GM12878 (cell line): ENCODE measurements around the gene TMTC1. TPM values are rescaled to one million over a fixed set of nuclear protein-coding genes. Genes with fewer than 3 reads are reported as not detected.

ENCODE experiments used
- ATAC-seq: fragments of 200-7000 bp; cut with Tn5 transposase; 3 replicates; pipeline ENCODE4 v1.9.1; 2020; ENCODE audit warnings: mild to moderate bottlenecking, moderate library complexity
- BruUV-seq: library from RNA; stranded (reverse); fragments of 400-500 nt; replicated peaks from 2 replicates; lab custom pipeline; 2021; lab: Mats Ljungman, UMichigan
- CTCF ChIA-PET: fragments of 300-600 bp; sonication (Branson Sonifier 250); formaldehyde crosslinking; extraction: SDS; loops from one replicate; lab custom pipeline; 2021; ENCODE audit warnings: inconsistent platforms; lab: Yijun Ruan, JAX
- POLR2A ChIA-PET: fragments of 350-600 bp; formaldehyde crosslinking; extraction: SDS; loops from one replicate; lab custom pipeline; 2021; ENCODE audit warnings: inconsistent platforms; lab: Charles Lee
- RAD21 ChIA-PET: fragments of 300-600 bp; sonication (Branson Sonifier 250); formaldehyde crosslinking; loops from one replicate; lab custom pipeline; 2023; ENCODE audit warnings: antibody characterized with exemption; ENCODE audit not compliant: unreplicated experiment; lab: Charles Lee
- SMC1A ChIA-PET: fragments of 300-600 bp; sonication (Branson Sonifier 250); formaldehyde crosslinking; loops from one replicate; lab custom pipeline; 2023; ENCODE audit not compliant: unreplicated experiment, uncharacterized antibody; lab: Charles Lee
- DNase-seq: peaks from one replicate; pipeline ENCODE4 v3.0.0-alpha.2; 2011; ENCODE audit warnings: low read depth, low spot score
- FAIRE-seq: peaks from 3 replicates; lab custom pipeline; 2011; peaks lifted over from hg19 to GRCh38; lab: Jason Lieb, UNC
- H2AFZ ChIP-seq: 2 replicates; pipeline ENCODE4 v1.6.0; 2011; ENCODE audit warnings: low read depth, low read length, control low read depth; ENCODE audit not compliant: control insufficient read depth
- H3K27ac ChIP-seq: 2 replicates; pipeline ENCODE4 v1.5.1; 2011; ENCODE audit warnings: control low read depth; ENCODE audit not compliant: control insufficient read depth, insufficient read depth
- H3K27me3 ChIP-seq, 2 experiments: replicated peaks in 1 of 2; 2 replicates each; pipeline versions ENCODE4 v1.6.0 to v1.6.1; 2011; ENCODE audit warnings: low read length in 1 of 2; ENCODE audit not compliant: control insufficient read depth in 2 of 2, insufficient read depth in 2 of 2
- H3K36me3 ChIP-seq, 2 experiments: 2 replicates each; pipeline ENCODE4 v1.5.1; 2011; ENCODE audit warnings: low read length in 1 of 2; ENCODE audit not compliant: control insufficient read depth in 2 of 2, insufficient read depth in 2 of 2
- H3K4me1 ChIP-seq: 2 replicates; pipeline ENCODE4 v1.6.1; 2011; ENCODE audit warnings: mild to moderate bottlenecking, low read length, moderate library complexity, mixed read lengths; ENCODE audit not compliant: control insufficient read depth, insufficient read depth
- H3K4me2 ChIP-seq: 2 replicates; pipeline ENCODE4 v1.6.0; 2011; ENCODE audit warnings: control low read depth; ENCODE audit not compliant: control insufficient read depth, insufficient read depth
- H3K4me3 ChIP-seq: fragments of 200-600 bp; sonication (generic); 2 replicates; pipeline ENCODE4 v1.5.1; 2016
- H3K79me2 ChIP-seq: 2 replicates; pipeline ENCODE4 v1.6.0; 2011; ENCODE audit warnings: low read length; ENCODE audit not compliant: control insufficient read depth, insufficient read depth
- H3K9ac ChIP-seq: 2 replicates; pipeline ENCODE4 v1.8.0; 2011; ENCODE audit warnings: low read length, control low read depth, mixed read lengths; ENCODE audit not compliant: control insufficient read depth, insufficient read depth
- H3K9me3 ChIP-seq: replicated peaks from 3 replicates; pipeline ENCODE4 v1.5.1; 2011; ENCODE audit warnings: mild to moderate bottlenecking, low read length; ENCODE audit not compliant: control insufficient read depth, insufficient read depth
- H4K20me1 ChIP-seq: 2 replicates; pipeline ENCODE4 v1.6.0; 2011; ENCODE audit not compliant: control insufficient read depth, insufficient read depth
- ASH2L ChIP-seq: fragments of 300-600, 200-600 bp; sonication (generic); IDR thresholded peaks from 2 replicates; pipeline ENCODE4 v1.6.1; 2017; ENCODE audit warnings: low read depth, mild to moderate bottlenecking, borderline replicate concordance
- BCL11A ChIP-seq: IDR thresholded peaks from 2 replicates; pipeline ENCODE4 v1.6.1; 2011; ENCODE audit warnings: low read depth, low read length
- IKZF2 ChIP-seq, 2 experiments: fragments of 450-650 bp; IDR thresholded peaks; 2 replicates each; pipeline ENCODE4 v1.6.1; 2017; ENCODE audit warnings: mild to moderate bottlenecking in 2 of 2, moderate library complexity in 2 of 2
- IRF4 ChIP-seq: IDR thresholded peaks from 2 replicates; pipeline ENCODE4 v1.6.1; 2011; ENCODE audit warnings: low read depth, low read length
- NR2C2 ChIP-seq: IDR thresholded peaks from 2 replicates; pipeline ENCODE4 v1.6.1; 2011; ENCODE audit warnings: borderline replicate concordance, low read depth; ENCODE audit not compliant: control insufficient read depth, insufficient read length
- PAX8 ChIP-seq: fragments of 450-650 bp; IDR thresholded peaks from 2 replicates; pipeline ENCODE4 v1.6.1; 2017; ENCODE audit warnings: mild to moderate bottlenecking, moderate library complexity
- SREBF2 ChIP-seq: IDR thresholded peaks from 2 replicates; pipeline ENCODE4 v1.6.1; 2012; ENCODE audit warnings: mild to moderate bottlenecking, low read length
- ZNF207 ChIP-seq: fragments of 450-650 bp; IDR thresholded peaks from 2 replicates; pipeline ENCODE4 v1.6.1; 2014; ENCODE audit warnings: antibody characterized with exemption, mild to moderate bottlenecking, borderline replicate concordance
- WGBS: methylation state at CpG from one replicate; pipeline ENCODE4 v1.1.6; 2016; ENCODE audit warnings: low lambda C conversion rate; ENCODE audit not compliant: insufficient replicate concordance, insufficient coverage; ENCODE audit errors: missing lambda C conversion rate; 5-methylcytosine and 5-hydroxymethylcytosine counted together
- in situ Hi-C: fragments of 300-500 bp; cut with MboI; formaldehyde crosslinking; loops from 9 replicates; pipeline ENCODE4 v1.14.3; 2018; ENCODE audit warnings: mixed read lengths
- intact Hi-C: fragments of 100-400 bp; cut with micrococcal nuclease; formaldehyde crosslinking; loops from one replicate; pipeline ENCODE4 v1.14.2; 2022; ENCODE audit not compliant: unreplicated experiment
- polyA plus RNA-seq, 11 experiments: library from polyadenylated mRNA; depleted of rRNA in 4 of 11; unstranded in 6 of 11; stranded (reverse) in 5 of 11; fragments of >200 nt; fragmentation: Nextera tagmentation in 4 of 11; fragmentation: Illumina TruSeq in 1 of 11; extraction: Ambion mirVana in 4 of 11; extraction: Trizol in 1 of 11; gene quantifications; 1 replicate in 1 of 11; 2 replicates in 10 of 11; pipeline versions ENCODE4 v1.2.1 to v1.2.3, GENCODE V29; 2011 to 2016; ENCODE audit warnings: inconsistent platforms in 2 of 11, missing spikeins in 2 of 11, low read depth in 1 of 11
- total RNA-seq, 4 experiments: library from RNA; depleted of rRNA in 3 of 4; stranded (reverse); fragments of >200 nt in 3 of 4; fragmentation: Illumina TruSeq in 1 of 4; extraction: Trizol in 1 of 4; gene quantifications; 2 replicates each; pipeline versions ENCODE4 v1.2.1 to v1.2.3, GENCODE V29; 2013 to 2021
- TF ChIP-seq, protein P1 (sequence below): fragments of 450-650 bp; IDR thresholded peaks from 2 replicates; pipeline ENCODE4 v1.6.1; 2016; ENCODE audit warnings: mild to moderate bottlenecking, moderate library complexity, borderline replicate concordance
- TF ChIP-seq, protein P2 (sequence below): fragments of 450-650 bp; IDR thresholded peaks from 2 replicates; pipeline ENCODE4 v1.6.1; 2014; ENCODE audit warnings: mild to moderate bottlenecking
- TF ChIP-seq, protein P3 (sequence below): IDR thresholded peaks from 2 replicates; pipeline ENCODE4 v1.6.1; 2012; ENCODE audit warnings: low read depth, low read length, improper control_type of control experiment
- TF ChIP-seq, protein P4 (sequence below): fragments of 450-650 bp; conservative IDR thresholded peaks from 2 replicates; pipeline ENCODE4 v1.6.1; 2017; ENCODE audit warnings: mild to moderate bottlenecking, moderate library complexity
- TF ChIP-seq, protein P5 (sequence below): fragments of 450-650 bp; IDR thresholded peaks from 2 replicates; pipeline ENCODE4 v1.6.1; 2018; ENCODE audit warnings: mild to moderate bottlenecking, low read depth, moderate library complexity; ENCODE audit not compliant: partially characterized antibody

The TMTC1 gene
- total and polyA plus RNA-seq, 10 of the 15 experiments (the other 5 are each of a cell fraction or from before 2014, with no cell fraction given): 0.10 to 20.9 (median 0.57) TPM

DNA sequence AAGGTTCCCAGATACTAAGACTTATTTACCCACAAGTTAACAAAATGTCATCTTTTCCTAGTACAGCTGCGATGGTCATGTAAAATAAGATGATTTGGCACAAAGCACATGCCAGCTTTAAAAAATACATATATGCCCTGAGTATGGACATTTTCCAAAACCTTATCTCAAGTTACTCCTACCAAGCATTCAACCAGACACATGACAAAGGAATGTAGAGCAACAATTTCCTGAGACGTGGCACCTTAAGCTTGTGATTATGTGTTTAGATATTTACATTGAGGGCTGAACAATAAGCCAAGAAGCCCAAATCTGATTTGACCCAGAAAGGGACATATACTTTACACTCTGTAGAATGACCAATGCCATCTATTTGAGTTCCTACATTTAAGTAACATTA is 261.8 kb downstream of the TMTC1 start:
- ChIA-PET SMC1A (interaction anchor here (0.6 to 6.2 kb wide), 8 partner anchors 9 to 402 kb away, joined by 3 to 60 read pairs (median 12); no protein-coding TSS in a partner anchor), RAD21 (interaction anchor here (0.6 to 4.4 kb wide), 4 partner anchors 18 to 379 kb away, joined by 3 to 23 read pairs (median 8); no protein-coding TSS in a partner anchor), POLR2A (interaction anchor here (0.6 to 1.5 kb wide), 2 partner anchors 151 to 258 kb away, joined by 3 read pairs; no protein-coding TSS in a partner anchor), CTCF (interaction anchor here (0.7 to 5.9 kb wide), 10 partner anchors 10 to 1321 kb away, joined by 3 to 58 read pairs (median 6); no protein-coding TSS in a partner anchor)
- Histone ChIP-seq H3K4me1 (no peaks in the 10 kb centered on the region), H3K27ac (no peak overlapping the region), H3K4me2 (no peak overlapping the region), H3K79me2 (no peaks in the 10 kb centered on the region), H4K20me1 (no peaks in the 10 kb centered on the region), H3K9ac (no peak overlapping the region), H3K9me3 (no peaks in the 10 kb centered on the region), H3K36me3 (no peaks in the 10 kb centered on the region), H3K27me3 (no peaks in the 10 kb centered on the region), H3K4me3 (no peak overlapping the region), H2AFZ (no peak overlapping the region)
- DNase-seq: no peak
- no peak for ATAC-seq
- in situ Hi-C loops (loop anchor here (10.0 kb wide), 1 partner anchor 1283 kb away; no protein-coding TSS in a partner anchor), intact Hi-C loops (no loop called here)
- no peak for FAIRE-seq
- BruUV-seq: no TSS peak
- 74% methylated on average over 2 of the region's 2 CpGs for WGBS
- TF ChIP-seq IRF4: no peak
- TF ChIP-seq, protein P1, sequence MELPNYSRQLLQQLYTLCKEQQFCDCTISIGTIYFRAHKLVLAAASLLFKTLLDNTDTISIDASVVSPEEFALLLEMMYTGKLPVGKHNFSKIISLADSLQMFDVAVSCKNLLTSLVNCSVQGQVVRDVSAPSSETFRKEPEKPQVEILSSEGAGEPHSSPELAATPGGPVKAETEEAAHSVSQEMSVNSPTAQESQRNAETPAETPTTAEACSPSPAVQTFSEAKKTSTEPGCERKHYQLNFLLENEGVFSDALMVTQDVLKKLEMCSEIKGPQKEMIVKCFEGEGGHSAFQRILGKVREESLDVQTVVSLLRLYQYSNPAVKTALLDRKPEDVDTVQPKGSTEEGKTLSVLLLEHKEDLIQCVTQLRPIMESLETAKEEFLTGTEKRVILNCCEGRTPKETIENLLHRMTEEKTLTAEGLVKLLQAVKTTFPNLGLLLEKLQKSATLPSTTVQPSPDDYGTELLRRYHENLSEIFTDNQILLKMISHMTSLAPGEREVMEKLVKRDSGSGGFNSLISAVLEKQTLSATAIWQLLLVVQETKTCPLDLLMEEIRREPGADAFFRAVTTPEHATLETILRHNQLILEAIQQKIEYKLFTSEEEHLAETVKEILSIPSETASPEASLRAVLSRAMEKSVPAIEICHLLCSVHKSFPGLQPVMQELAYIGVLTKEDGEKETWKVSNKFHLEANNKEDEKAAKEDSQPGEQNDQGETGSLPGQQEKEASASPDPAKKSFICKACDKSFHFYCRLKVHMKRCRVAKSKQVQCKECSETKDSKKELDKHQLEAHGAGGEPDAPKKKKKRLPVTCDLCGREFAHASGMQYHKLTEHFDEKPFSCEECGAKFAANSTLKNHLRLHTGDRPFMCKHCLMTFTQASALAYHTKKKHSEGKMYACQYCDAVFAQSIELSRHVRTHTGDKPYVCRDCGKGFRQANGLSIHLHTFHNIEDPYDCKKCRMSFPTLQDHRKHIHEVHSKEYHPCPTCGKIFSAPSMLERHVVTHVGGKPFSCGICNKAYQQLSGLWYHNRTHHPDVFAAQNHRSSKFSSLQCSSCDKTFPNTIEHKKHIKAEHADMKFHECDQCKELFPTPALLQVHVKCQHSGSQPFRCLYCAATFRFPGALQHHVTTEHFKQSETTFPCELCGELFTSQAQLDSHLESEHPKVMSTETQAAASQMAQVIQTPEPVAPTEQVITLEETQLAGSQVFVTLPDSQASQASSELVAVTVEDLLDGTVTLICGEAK: no peak
- TF ChIP-seq SREBF2: no peak
- TF ChIP-seq, protein P2, sequence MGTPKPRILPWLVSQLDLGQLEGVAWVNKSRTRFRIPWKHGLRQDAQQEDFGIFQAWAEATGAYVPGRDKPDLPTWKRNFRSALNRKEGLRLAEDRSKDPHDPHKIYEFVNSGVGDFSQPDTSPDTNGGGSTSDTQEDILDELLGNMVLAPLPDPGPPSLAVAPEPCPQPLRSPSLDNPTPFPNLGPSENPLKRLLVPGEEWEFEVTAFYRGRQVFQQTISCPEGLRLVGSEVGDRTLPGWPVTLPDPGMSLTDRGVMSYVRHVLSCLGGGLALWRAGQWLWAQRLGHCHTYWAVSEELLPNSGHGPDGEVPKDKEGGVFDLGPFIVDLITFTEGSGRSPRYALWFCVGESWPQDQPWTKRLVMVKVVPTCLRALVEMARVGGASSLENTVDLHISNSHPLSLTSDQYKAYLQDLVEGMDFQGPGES: no peak
- TF ChIP-seq, protein P3, sequence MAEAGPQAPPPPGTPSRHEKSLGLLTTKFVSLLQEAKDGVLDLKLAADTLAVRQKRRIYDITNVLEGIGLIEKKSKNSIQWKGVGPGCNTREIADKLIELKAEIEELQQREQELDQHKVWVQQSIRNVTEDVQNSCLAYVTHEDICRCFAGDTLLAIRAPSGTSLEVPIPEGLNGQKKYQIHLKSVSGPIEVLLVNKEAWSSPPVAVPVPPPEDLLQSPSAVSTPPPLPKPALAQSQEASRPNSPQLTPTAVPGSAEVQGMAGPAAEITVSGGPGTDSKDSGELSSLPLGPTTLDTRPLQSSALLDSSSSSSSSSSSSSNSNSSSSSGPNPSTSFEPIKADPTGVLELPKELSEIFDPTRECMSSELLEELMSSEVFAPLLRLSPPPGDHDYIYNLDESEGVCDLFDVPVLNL: no peak
- no peak for TF ChIP-seq PAX8
- no peak for TF ChIP-seq BCL11A
- TF ChIP-seq, protein P4, sequence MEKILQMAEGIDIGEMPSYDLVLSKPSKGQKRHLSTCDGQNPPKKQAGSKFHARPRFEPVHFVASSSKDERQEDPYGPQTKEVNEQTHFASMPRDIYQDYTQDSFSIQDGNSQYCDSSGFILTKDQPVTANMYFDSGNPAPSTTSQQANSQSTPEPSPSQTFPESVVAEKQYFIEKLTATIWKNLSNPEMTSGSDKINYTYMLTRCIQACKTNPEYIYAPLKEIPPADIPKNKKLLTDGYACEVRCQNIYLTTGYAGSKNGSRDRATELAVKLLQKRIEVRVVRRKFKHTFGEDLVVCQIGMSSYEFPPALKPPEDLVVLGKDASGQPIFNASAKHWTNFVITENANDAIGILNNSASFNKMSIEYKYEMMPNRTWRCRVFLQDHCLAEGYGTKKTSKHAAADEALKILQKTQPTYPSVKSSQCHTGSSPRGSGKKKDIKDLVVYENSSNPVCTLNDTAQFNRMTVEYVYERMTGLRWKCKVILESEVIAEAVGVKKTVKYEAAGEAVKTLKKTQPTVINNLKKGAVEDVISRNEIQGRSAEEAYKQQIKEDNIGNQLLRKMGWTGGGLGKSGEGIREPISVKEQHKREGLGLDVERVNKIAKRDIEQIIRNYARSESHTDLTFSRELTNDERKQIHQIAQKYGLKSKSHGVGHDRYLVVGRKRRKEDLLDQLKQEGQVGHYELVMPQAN: no peak
- TF ChIP-seq, protein P5, sequence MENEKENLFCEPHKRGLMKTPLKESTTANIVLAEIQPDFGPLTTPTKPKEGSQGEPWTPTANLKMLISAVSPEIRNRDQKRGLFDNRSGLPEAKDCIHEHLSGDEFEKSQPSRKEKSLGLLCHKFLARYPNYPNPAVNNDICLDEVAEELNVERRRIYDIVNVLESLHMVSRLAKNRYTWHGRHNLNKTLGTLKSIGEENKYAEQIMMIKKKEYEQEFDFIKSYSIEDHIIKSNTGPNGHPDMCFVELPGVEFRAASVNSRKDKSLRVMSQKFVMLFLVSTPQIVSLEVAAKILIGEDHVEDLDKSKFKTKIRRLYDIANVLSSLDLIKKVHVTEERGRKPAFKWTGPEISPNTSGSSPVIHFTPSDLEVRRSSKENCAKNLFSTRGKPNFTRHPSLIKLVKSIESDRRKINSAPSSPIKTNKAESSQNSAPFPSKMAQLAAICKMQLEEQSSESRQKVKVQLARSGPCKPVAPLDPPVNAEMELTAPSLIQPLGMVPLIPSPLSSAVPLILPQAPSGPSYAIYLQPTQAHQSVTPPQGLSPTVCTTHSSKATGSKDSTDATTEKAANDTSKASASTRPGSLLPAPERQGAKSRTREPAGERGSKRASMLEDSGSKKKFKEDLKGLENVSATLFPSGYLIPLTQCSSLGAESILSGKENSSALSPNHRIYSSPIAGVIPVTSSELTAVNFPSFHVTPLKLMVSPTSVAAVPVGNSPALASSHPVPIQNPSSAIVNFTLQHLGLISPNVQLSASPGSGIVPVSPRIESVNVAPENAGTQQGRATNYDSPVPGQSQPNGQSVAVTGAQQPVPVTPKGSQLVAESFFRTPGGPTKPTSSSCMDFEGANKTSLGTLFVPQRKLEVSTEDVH: no peak
- TF ChIP-seq IKZF2 (IDR thresholded peaks at IDR 0.05): no peak
- TF ChIP-seq ZNF207: no peak
- TF ChIP-seq ASH2L: no peak
- TF ChIP-seq NR2C2: no peak
